K562 (cell line): ENCODE results near the gene EPB41L1. TPM values are rescaled to one million over a fixed set of nuclear protein-coding genes. Genes with fewer than 3 reads are reported as not detected.

ENCODE experiments used
- ATF4 ChIP-seq: fragments of 450-650 bp; formaldehyde crosslinking; IDR thresholded peaks from 2 replicates; pipeline ENCODE4 v1.4.0; 2022; ENCODE audit warnings: mild to moderate bottlenecking, moderate library complexity
- CBFB ChIP-seq: sonication (generic); formaldehyde crosslinking; IDR thresholded peaks from 2 replicates; pipeline ENCODE4 v1.4.0; 2020; ENCODE audit warnings: mild to moderate bottlenecking, missing genetic modification reagents
- CEBPZ ChIP-seq: fragments of 150-350 bp; IDR thresholded peaks from 2 replicates; pipeline ENCODE4 v1.6.1; 2014; ENCODE audit warnings: low read depth, mild to moderate bottlenecking, low read length, borderline replicate concordance
- DPF2 ChIP-seq: fragments of 450-650 bp; IDR thresholded peaks from 2 replicates; pipeline ENCODE4 v1.6.1; 2016
- FOXA3 ChIP-seq, 2 experiments: fragments of 450-650 bp in 1 of 2; sonication (generic) in 1 of 2; formaldehyde crosslinking; IDR thresholded peaks in 1 of 2; conservative IDR thresholded peaks in 1 of 2; 2 replicates each; pipeline versions ENCODE4 v1.4.0 to v1.8.0; 2020 to 2022; ENCODE audit warnings: mild to moderate bottlenecking in 2 of 2, missing genetic modification reagents in 1 of 2
- GMEB1 ChIP-seq: fragments of 250-450 bp; sonication (Bioruptor Pico); IDR thresholded peaks from 2 replicates; pipeline ENCODE4 v1.4.0; 2020; ENCODE audit warnings: mild to moderate bottlenecking
- HMG20B ChIP-seq: fragments of 250-450 bp; sonication (Bioruptor Pico); IDR thresholded peaks from 2 replicates; pipeline ENCODE4 v1.5.0; 2021; ENCODE audit warnings: mild to moderate bottlenecking
- HNRNPK ChIP-seq: fragments of 200-400 bp; formaldehyde crosslinking; IDR thresholded peaks from one replicate; pipeline ENCODE4 v1.6.1; 2018; ENCODE audit warnings: mild to moderate bottlenecking, low read depth, low read length; ENCODE audit not compliant: poor library complexity, severe bottlenecking
- LARP7 ChIP-seq: fragments of 450-650 bp; IDR thresholded peaks from 2 replicates; pipeline ENCODE4 v1.6.1; 2016
- PPARD ChIP-seq: fragments of 250-450 bp; sonication (Bioruptor Pico); IDR thresholded peaks from 2 replicates; pipeline ENCODE4 v1.8.0; 2022; ENCODE audit warnings: inconsistent platforms, mild to moderate bottlenecking, moderate library complexity
- SETDB1 ChIP-seq: IDR thresholded peaks from one replicate; pipeline ENCODE4 v1.6.1; 2012; ENCODE audit warnings: low read length, control low read depth, inconsistent platforms
- SMAD3 ChIP-seq: fragments of 450-650 bp; formaldehyde crosslinking; conservative IDR thresholded peaks from 2 replicates; pipeline ENCODE4 v1.4.0; 2020; ENCODE audit warnings: mild to moderate bottlenecking
- STAT6 ChIP-seq: sonication (generic); formaldehyde crosslinking; IDR thresholded peaks from 2 replicates; pipeline ENCODE4 v1.8.1; 2023; ENCODE audit warnings: mild to moderate bottlenecking, missing genetic modification reagents
- ZBTB7A ChIP-seq: IDR thresholded peaks from 2 replicates; pipeline ENCODE4 v1.6.1; 2011; ENCODE audit warnings: low read depth, mild to moderate bottlenecking, low read length, moderate library complexity, borderline replicate concordance; ENCODE audit not compliant: control insufficient read depth
- ZNF551 ChIP-seq: fragments of 250-450 bp; sonication (Bioruptor Pico); IDR thresholded peaks from 2 replicates; pipeline ENCODE4 v1.5.0; 2021; ENCODE audit warnings: mild to moderate bottlenecking, moderate library complexity
- ZNF696 ChIP-seq: fragments of 250-450 bp; sonication (Bioruptor Pico); conservative IDR thresholded peaks from 2 replicates; pipeline ENCODE4 v1.4.0; 2020; ENCODE audit warnings: mild to moderate bottlenecking, moderate library complexity
- polyA plus RNA-seq, 8 experiments: library from polyadenylated mRNA; depleted of rRNA in 4 of 8; stranded (reverse) in 5 of 8; unstranded in 3 of 8; fragments of >200 nt; fragmentation: Nextera tagmentation in 2 of 8; fragmentation: Illumina TruSeq in 1 of 8; extraction: Ambion mirVana in 2 of 8; extraction: Trizol in 1 of 8; gene quantifications; 2 replicates each; pipeline versions ENCODE4 v1.2.1 to v1.2.3, GENCODE V29; 2011 to 2014; ENCODE audit warnings: inconsistent platforms in 1 of 8, missing spikeins in 1 of 8
- total RNA-seq, 7 experiments: library from RNA; depleted of rRNA in 6 of 7; stranded (reverse); fragments of >200 nt in 6 of 7; fragmentation: Illumina TruSeq in 2 of 7; extraction: Trizol in 2 of 7; gene quantifications; 2 replicates each; pipeline versions ENCODE4 v1.2.1 to v1.2.3, GENCODE V29; 2011 to 2021; ENCODE audit warnings: low replicate concordance in 1 of 7

Gene EPB41L1
- total and polyA plus RNA-seq, 9 of the 15 experiments (the other 6 are each of a cell fraction or from before 2014, with no cell fraction given), result 0.11 to 4.3 (median 1.3) TPM

GRCh38 chr20:36235892-36236785, 81.6 kb downstream of the EPB41L1 start, which contains the start of gene AAR2 (continued):
- TF ChIP-seq HMG20B (no peak), PPARD (CRISPR knock-in tag) (no peak), SETDB1 (no peak), GMEB1 (CRISPR knock-in tag) (0 out of 2 replicates have a peak, but pooled peaks have one; percentile 36), DPF2 (no peak), CBFB (CRISPR knock-in tag) (0 out of 2 replicates have a peak, but pooled peaks have one; percentile 34), SMAD3 (peak; percentile 54; the same call in 1 of the 2 replicates), HNRNPK (no peak), FOXA3 (CRISPR knock-in tag; conservative IDR thresholded peaks at IDR 0.05 in 1 of 2, IDR thresholded peaks at IDR 0.05 in 1 of 2) (no peak), CEBPZ (no peak), ZNF551 (CRISPR knock-in tag) (no peak), ZNF696 (CRISPR knock-in tag) (no peak), ATF4 (CRISPR knock-in tag) (no peak), ZBTB7A (0 out of 2 replicates have a peak, but pooled peaks have one; percentile 46), LARP7 (no peak), STAT6 (CRISPR knock-in tag) (no peak; the same call in 1 of the 2 replicates)
